Endothelial cell of umbilical vein (primary cell): ENCODE measurements around the gene ZBTB43. TPM values are rescaled to one million over a fixed set of nuclear protein-coding genes. Genes with fewer than 3 reads are reported as not detected.

Experiments
- BruUV-seq: library from RNA; stranded (reverse); fragments of 400-500 nt; replicated peaks from 2 replicates; lab custom pipeline; 2021; lab: Mats Ljungman, UMichigan
- CTCF ChIA-PET: fragments of 300-600, 350-600 bp; sonication (Branson Sonifier 250); formaldehyde crosslinking; loops from one replicate; lab custom pipeline; 2021; ENCODE audit warnings: antibody characterized with exemption, inconsistent platforms; lab: Charles Lee
- POLR2A ChIA-PET: fragments of 300-600, 350-600 bp; sonication (Branson Sonifier 250); formaldehyde crosslinking; loops from one replicate; lab custom pipeline; 2021; ENCODE audit warnings: antibody characterized with exemption, inconsistent platforms; lab: Charles Lee
- DNase-seq: peaks from one replicate; pipeline ENCODE4 v3.0.0-alpha.2; 2011; ENCODE audit warnings: low read depth, low spot score
- FAIRE-seq: peaks from 2 replicates; lab custom pipeline; 2011; peaks lifted over from hg19 to GRCh38; lab: Jason Lieb, UNC
- H2AFZ ChIP-seq: 2 replicates; pipeline ENCODE4 v1.6.0; 2012; ENCODE audit warnings: low read depth, low read length, control low read depth, inconsistent platforms
- H3K27ac ChIP-seq: 2 replicates; pipeline ENCODE4 v1.5.1; 2011; ENCODE audit warnings: low read depth, mild to moderate bottlenecking, control low read depth, low read length, moderate library complexity; ENCODE audit not compliant: insufficient read depth
- H3K27me3 ChIP-seq, 2 experiments: 2 replicates each; pipeline versions ENCODE4 v1.6.0 to v1.6.1; 2011; ENCODE audit warnings: low read length in 2 of 2, mixed read lengths in 1 of 2; ENCODE audit not compliant: control insufficient read depth in 2 of 2, insufficient read depth in 2 of 2
- H3K36me3 ChIP-seq, 2 experiments: 2 replicates in 1 of 2; 3 replicates in 1 of 2; pipeline ENCODE4 v1.5.1; 2011; ENCODE audit warnings: low read length in 2 of 2, mild to moderate bottlenecking in 1 of 2, moderate library complexity in 1 of 2; ENCODE audit not compliant: control insufficient read depth in 2 of 2, insufficient read depth in 2 of 2; ENCODE audit errors: extremely low read depth in 1 of 2
- H3K4me1 ChIP-seq: 3 replicates; pipeline ENCODE4 v1.5.1; 2011; ENCODE audit warnings: mild to moderate bottlenecking, low read length; ENCODE audit not compliant: control insufficient read depth, insufficient read depth; ENCODE audit errors: extremely low read depth
- H3K4me2 ChIP-seq: 2 replicates; pipeline ENCODE4 v1.6.1; 2011; ENCODE audit warnings: low read length, control low read depth, mixed read lengths; ENCODE audit not compliant: insufficient read depth
- H3K4me3 ChIP-seq, 3 experiments: fragments of 200-600 bp in 1 of 3; sonication (generic), shearing (Covaris generic) in 1 of 3; replicated peaks in 1 of 3; 2 replicates each; pipeline ENCODE4 v1.5.1; 2011 to 2016; ENCODE audit warnings: control low read depth in 3 of 3, low read length in 3 of 3, mild to moderate bottlenecking in 2 of 3, inconsistent platforms in 1 of 3, low read depth in 1 of 3, moderate library complexity in 1 of 3; ENCODE audit not compliant: insufficient read depth in 1 of 3
- H3K79me2 ChIP-seq: 2 replicates; pipeline ENCODE4 v1.6.0; 2012; ENCODE audit warnings: low read length, inconsistent platforms; ENCODE audit not compliant: control insufficient read depth, insufficient read depth
- H3K9ac ChIP-seq: replicated peaks from 2 replicates; pipeline ENCODE3; 2011; ENCODE audit warnings: low read length, control low read depth; ENCODE audit not compliant: insufficient read depth; ENCODE audit errors: extremely low read depth
- H3K9me1 ChIP-seq: replicated peaks from 3 replicates; pipeline ENCODE4 v1.6.0; 2011; ENCODE audit warnings: mild to moderate bottlenecking, low read length; ENCODE audit not compliant: control insufficient read depth, insufficient read depth; ENCODE audit errors: extremely low read depth
- H3K9me3 ChIP-seq: replicated peaks from 2 replicates; pipeline ENCODE4 v1.5.1; 2012; ENCODE audit warnings: low read length, inconsistent platforms; ENCODE audit not compliant: control insufficient read depth, insufficient read depth
- H4K20me1 ChIP-seq: replicated peaks from 2 replicates; pipeline ENCODE3; 2011; ENCODE audit warnings: mild to moderate bottlenecking, low read length; ENCODE audit not compliant: control insufficient read depth, insufficient read depth; ENCODE audit errors: extremely low read depth
- CTCF ChIP-seq, 2 donors: IDR thresholded peaks; 1 replicate in 1 of 2; 2 replicates in 1 of 2; pipeline ENCODE4 v1.5.1; 2011; ENCODE audit warnings: low read length in 2 of 2, mild to moderate bottlenecking in 2 of 2, moderate library complexity in 2 of 2, control low read depth in 1 of 2, inconsistent platforms in 1 of 2, low read depth in 1 of 2; ENCODE audit not compliant: insufficient read depth in 1 of 2; ENCODE audit errors: extremely low read depth in 1 of 2
- EZH2 ChIP-seq: IDR thresholded peaks from 2 replicates; pipeline ENCODE4 v1.6.1; 2012; ENCODE audit warnings: borderline replicate concordance, low read depth, mild to moderate bottlenecking, moderate library complexity, low read length, inconsistent platforms; ENCODE audit not compliant: severe bottlenecking
- FOS ChIP-seq: IDR thresholded peaks from 2 replicates; pipeline ENCODE4 v1.6.1; 2011; ENCODE audit warnings: mild to moderate bottlenecking, low read length, moderate library complexity, borderline replicate concordance; ENCODE audit not compliant: insufficient read depth
- GATA2 ChIP-seq: IDR thresholded peaks from 2 replicates; pipeline ENCODE4 v1.7.0; 2011; ENCODE audit warnings: low read depth, mild to moderate bottlenecking, moderate library complexity, mixed read lengths, low read length; ENCODE audit not compliant: insufficient read length, insufficient read depth
- JUN ChIP-seq: IDR thresholded peaks from 2 replicates; pipeline ENCODE4 v1.6.1; 2011; ENCODE audit warnings: borderline replicate concordance, low read depth; ENCODE audit not compliant: insufficient read length, insufficient read depth
- MAX ChIP-seq: IDR thresholded peaks from 2 replicates; pipeline ENCODE4 v1.6.1; 2011; ENCODE audit not compliant: insufficient read depth, insufficient read length
- MYC ChIP-seq: IDR thresholded peaks from one replicate; pipeline ENCODE4 v1.6.1; 2011; ENCODE audit warnings: mild to moderate bottlenecking, low read depth, low read length
- POLR2A ChIP-seq: IDR thresholded peaks from 2 replicates; pipeline ENCODE4 v1.6.1; 2012; ENCODE audit warnings: low read depth, mild to moderate bottlenecking, control low read depth, low read length
- POLR2AphosphoS5 ChIP-seq: IDR thresholded peaks from 2 replicates; pipeline ENCODE4 v1.6.1; 2012; ENCODE audit warnings: low read depth, mild to moderate bottlenecking, control low read depth, low read length, moderate library complexity; ENCODE audit not compliant: insufficient read depth
- dilution Hi-C: fragments of 300-500 bp; cut with MboI; formaldehyde crosslinking; loops from one replicate; pipeline ENCODE4 v1.15.0; 2019; ENCODE audit warnings: low sequenced_read_pairs; ENCODE audit not compliant: extremely low pct_ligation_motif_present
- intact Hi-C: fragments of 100-400 bp; cut with micrococcal nuclease; formaldehyde crosslinking; loops from one replicate; pipeline ENCODE4 v1.10.0; 2022
- polyA plus RNA-seq, 4 experiments: library from polyadenylated mRNA; depleted of rRNA in 3 of 4; stranded (reverse) in 3 of 4; unstranded in 1 of 4; fragments of >200 nt; gene quantifications; 2 replicates each; pipeline versions ENCODE4 v1.2.1 to v1.2.3, GENCODE V29; 2011 to 2012; ENCODE audit warnings: missing spikeins in 1 of 4
- total RNA-seq: library from RNA; stranded (reverse); gene quantifications from 2 replicates; pipeline ENCODE4 v1.2.3, GENCODE V29; 2021

ZBTB43 gene
- total and polyA plus RNA-seq, 2 donors (not counting 3 experiments of a cell fraction or from before 2014, with no cell fraction given): 3.2 to 9.0 TPM

- no peak overlapping the region for H2AFZ ChIP-seq
- H3K4me1 ChIP-seq: no peaks in the 10 kb centered on the region
- dilution Hi-C loops (no loop called here), intact Hi-C loops (no loop called here)
- TF ChIP-seq MAX (no peak), EZH2 (no peak), CTCF (IDR thresholded peaks at IDR 0.05; ENCODE audit: extremely low read depth in 1 of 2, insufficient read depth in 1 of 2, low read depth in 1 of 2, low read length in 2 of 2) (no peak), GATA2 (no peak), FOS (no peak), MYC (no peak), JUN (no peak), POLR2A (no peak), POLR2AphosphoS5 (no peak)
- CTCF ChIA-PET: interaction anchor here (1.1 to 11.4 kb wide), 4 partner anchors 9 to 87 kb away, joined by 3 to 675 read pairs (median 4); no protein-coding TSS in a partner anchor
- no peak for DNase-seq
- H4K20me1 ChIP-seq: no peaks in the 10 kb centered on the region
- no peaks in the 10 kb centered on the region for H3K9me1 ChIP-seq
- FAIRE-seq: no peak
- POLR2A ChIA-PET: no interaction called here
- no peak overlapping the region for H3K9ac ChIP-seq
- peaks cover 0 to 3% of the 10 kb centered on the region in 2 experiments for H3K27me3 ChIP-seq
- H3K4me2 ChIP-seq: no peak overlapping the region
- no peaks in the 10 kb centered on the region for H3K79me2 ChIP-seq
- no peaks in the 10 kb centered on the region for H3K9me3 ChIP-seq
- H3K27ac ChIP-seq: no peak overlapping the region
- BruUV-seq: no TSS peak
- H3K36me3 ChIP-seq: no peaks in the 10 kb centered on the region
- H3K4me3 ChIP-seq: no peak overlapping the region
Measured at GRCh38 chr9:126777733-126778132, 27.1 kb upstream of the ZBTB43 start.
